Brain pericyte (primary cell): ENCODE results near the gene TTC1.
"Not testable (repeated sequence)": the region's sequence is repeated elsewhere in the genome, so short reads cannot be mapped to it uniquely, and the experiment has no call there.

Experiments
- DNase-seq: peaks from one replicate; pipeline ENCODE4 v3.0.0-alpha.2; 2012; ENCODE audit warnings: low read depth, low spot score

The TTC1 gene

GRCh38 chr5:159995907-159996306, 13.0 kb upstream of the TTC1 start:
- DNase-seq = no peak

- DNase-seq = no peak
Observed at GRCh38 chr5:160001457-160001856, 7.5 kb upstream of the TTC1 start.

GRCh38 chr5:160007514-160007913, 1.4 kb upstream of the TTC1 start:
- DNase-seq = no peak

GRCh38 chr5:160008529-160008876, 436 bp upstream of the TTC1 start:
- not testable (repeated sequence) for DNase-seq

- no peak for DNase-seq
Observed at GRCh38 chr5:160009591-160009989, 651 bp downstream of the TTC1 start.

GRCh38 chr5:160011471-160011870, 2.5 kb downstream of the TTC1 start:
- DNase-seq = no peak

- DNase-seq = not testable (repeated sequence)
Observed at GRCh38 chr5:160014197-160014596, 5.3 kb downstream of the TTC1 start.

- DNase-seq = no peak
Observed at GRCh38 chr5:160018945-160019625, 10.1 kb downstream of the TTC1 start.

GRCh38 chr5:160020266-160020770, 11.4 kb downstream of the TTC1 start:
- no peak for DNase-seq

- no peak for DNase-seq
Observed at GRCh38 chr5:160020964-160021363, 12.0 kb downstream of the TTC1 start.

- no peak for DNase-seq
Observed at GRCh38 chr5:160021831-160022446, 13.0 kb downstream of the TTC1 start.

- DNase-seq = no peak
Observed at GRCh38 chr5:160023007-160023907, 14.3 kb downstream of the TTC1 start.

GRCh38 chr5:160023908-160024630, 15.1 kb downstream of the TTC1 start:
- no peak for DNase-seq

GRCh38 chr5:160029004-160029403, 20.1 kb downstream of the TTC1 start:
- no peak for DNase-seq

- no peak for DNase-seq
Observed at GRCh38 chr5:160029540-160030139, 20.7 kb downstream of the TTC1 start.

GRCh38 chr5:160030631-160031377, 21.9 kb downstream of the TTC1 start:
- no peak for DNase-seq

GRCh38 chr5:160033546-160034252, 24.8 kb downstream of the TTC1 start:
- no peak for DNase-seq

- DNase-seq = no peak
Observed at GRCh38 chr5:160036243-160036642, 27.3 kb downstream of the TTC1 start.

GRCh38 chr5:160036884-160037283, 27.9 kb downstream of the TTC1 start:
- no peak for DNase-seq
